Mesenchymal stem cell (in vitro differentiated cells and primary cell): ENCODE measurements around the gene MIPOL1.
A peak's percentile ranks its signal among the peaks of the same experiment; 100 is the strongest.

Source experiments
- DNase-seq: peaks from one replicate; pipeline ENCODE4 v3.0.0-alpha.2; 2013
- H2AFZ ChIP-seq: one replicate; pipeline ENCODE4 v1.6.1; 2013; ENCODE audit warnings: low read depth, mild to moderate bottlenecking, control low read depth, inconsistent platforms, low read length, moderate library complexity
- H2AK5ac ChIP-seq: 2 replicates; pipeline ENCODE4 v1.6.1; 2013; ENCODE audit warnings: low read length, moderate library complexity, mild to moderate bottlenecking, inconsistent platforms; ENCODE audit not compliant: severe bottlenecking
- H2BK120ac ChIP-seq: one replicate; pipeline ENCODE4 v1.6.1; 2013; ENCODE audit warnings: low read depth, mild to moderate bottlenecking, inconsistent platforms, low read length, moderate library complexity
- H2BK12ac ChIP-seq, 2 experiments: one replicate each; pipeline ENCODE4 v1.6.1; 2013; ENCODE audit warnings: inconsistent platforms in 2 of 2, low read length in 2 of 2, mild to moderate bottlenecking in 2 of 2, moderate library complexity in 2 of 2, control low read depth in 1 of 2
- H2BK15ac ChIP-seq: one replicate; pipeline ENCODE4 v1.6.1; 2013; ENCODE audit warnings: mild to moderate bottlenecking, low read depth, inconsistent platforms; ENCODE audit not compliant: poor library complexity, severe bottlenecking
- H2BK5ac ChIP-seq: 2 replicates; pipeline ENCODE4 v1.6.1; 2013; ENCODE audit warnings: low read depth, mild to moderate bottlenecking, low read length, control low read depth, inconsistent platforms; ENCODE audit not compliant: poor library complexity, severe bottlenecking
- H3K14ac ChIP-seq, 2 experiments: one replicate each; pipeline ENCODE4 v1.6.1; 2013; ENCODE audit warnings: inconsistent platforms in 2 of 2, low read length in 2 of 2, control low read depth in 1 of 2, mild to moderate bottlenecking in 1 of 2, moderate library complexity in 1 of 2
- H3K18ac ChIP-seq, 2 experiments: one replicate each; pipeline ENCODE4 v1.6.1; 2013; ENCODE audit warnings: inconsistent platforms in 2 of 2, low read length in 2 of 2, control low read depth in 1 of 2, low read depth in 1 of 2, mild to moderate bottlenecking in 1 of 2
- H3K23ac ChIP-seq, 2 experiments: one replicate each; pipeline ENCODE4 v1.6.1; 2013; ENCODE audit warnings: inconsistent platforms in 2 of 2, low read length in 2 of 2, mild to moderate bottlenecking in 2 of 2, moderate library complexity in 2 of 2, control low read depth in 1 of 2
- H3K27ac ChIP-seq: 2 replicates; pipeline ENCODE4 v1.5.1; 2013; ENCODE audit warnings: mild to moderate bottlenecking, moderate library complexity, low read length, control low read depth, inconsistent platforms; ENCODE audit not compliant: poor library complexity, severe bottlenecking
- H3K27me3 ChIP-seq, 2 experiments: 2 replicates each; pipeline versions ENCODE4 v1.6.1 to v1.7.0; 2013; ENCODE audit warnings: low read length in 2 of 2, mild to moderate bottlenecking in 2 of 2, moderate library complexity in 2 of 2, control low read depth in 1 of 2, inconsistent platforms in 1 of 2; ENCODE audit not compliant: control insufficient read depth in 1 of 2, insufficient read depth in 1 of 2
- H3K36me3 ChIP-seq, 2 experiments: 2 replicates each; pipeline versions ENCODE4 v1.6.1 to v1.7.0; 2013; ENCODE audit warnings: low read length in 2 of 2, control low read depth in 1 of 2, inconsistent platforms in 1 of 2, low read depth in 1 of 2, mild to moderate bottlenecking in 1 of 2; ENCODE audit not compliant: insufficient read depth in 2 of 2, control insufficient read depth in 1 of 2
- H3K4ac ChIP-seq, 2 experiments: one replicate each; pipeline ENCODE4 v1.6.1; 2013; ENCODE audit warnings: inconsistent platforms in 2 of 2, low read length in 2 of 2, mild to moderate bottlenecking in 2 of 2, moderate library complexity in 2 of 2, control low read depth in 1 of 2, low read depth in 1 of 2
- H3K4me1 ChIP-seq: 2 replicates; pipeline ENCODE4 v1.6.1; 2013; ENCODE audit warnings: low read depth, low read length, control low read depth; ENCODE audit not compliant: control insufficient read depth, insufficient read depth
- H3K4me2 ChIP-seq: 2 replicates; pipeline ENCODE4 v1.6.1; 2013; ENCODE audit warnings: low read length, mild to moderate bottlenecking, inconsistent platforms; ENCODE audit not compliant: poor library complexity, severe bottlenecking
- H3K4me3 ChIP-seq, 2 experiments: 2 replicates each; pipeline versions ENCODE4 v1.5.1 to v1.7.0; 2013; ENCODE audit warnings: low read length in 2 of 2, mild to moderate bottlenecking in 2 of 2, control low read depth in 1 of 2, low read depth in 1 of 2; ENCODE audit not compliant: insufficient read depth in 1 of 2
- H3K79me1 ChIP-seq: replicated peaks from 2 replicates; pipeline ENCODE4 v1.6.1; 2013; ENCODE audit warnings: mild to moderate bottlenecking, control low read depth, low read length, inconsistent platforms; ENCODE audit not compliant: poor library complexity, severe bottlenecking
- H3K9ac ChIP-seq: 2 replicates; pipeline ENCODE4 v1.7.0; 2013; ENCODE audit warnings: mild to moderate bottlenecking, low read length, moderate library complexity
- H3K9me3 ChIP-seq: 2 replicates; pipeline ENCODE4 v1.7.0; 2013; ENCODE audit warnings: mild to moderate bottlenecking, low read length; ENCODE audit not compliant: control insufficient read depth
- H4K8ac ChIP-seq: one replicate; pipeline ENCODE4 v1.6.1; 2013; ENCODE audit warnings: inconsistent platforms, mild to moderate bottlenecking, low read length, moderate library complexity
- H4K91ac ChIP-seq: one replicate; pipeline ENCODE4 v1.6.1; 2013; ENCODE audit warnings: mild to moderate bottlenecking, low read length, inconsistent platforms
- WGBS: methylation state at CpG from one replicate; pipeline ENCODE4 v1.1.7; 2013; ENCODE audit warnings: mixed read lengths; 5-methylcytosine and 5-hydroxymethylcytosine counted together

MIPOL1 gene

DNA sequence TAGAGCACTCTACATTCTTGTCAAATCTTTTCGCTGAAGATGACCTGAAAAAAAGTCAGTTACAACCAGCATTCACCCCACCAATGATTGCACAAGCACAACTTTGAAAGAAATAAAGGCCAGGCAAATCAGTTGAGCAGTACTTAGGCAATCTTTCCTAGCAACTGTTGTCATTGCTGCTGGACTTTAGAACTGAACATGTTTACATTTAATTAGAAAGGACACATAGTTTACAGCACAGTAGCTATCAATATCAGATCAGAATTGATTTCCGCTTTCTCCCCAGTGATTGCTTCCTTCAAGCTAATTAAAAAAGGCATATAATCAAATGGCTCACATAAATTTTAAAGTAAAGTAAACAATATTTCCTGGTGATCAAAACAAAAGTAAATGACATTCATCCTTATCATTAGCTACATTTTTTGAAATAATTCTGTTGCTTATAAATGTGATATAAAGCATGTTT is 268.9 kb downstream of the MIPOL1 start:
- H2AFZ ChIP-seq = no peak overlapping the region
- H3K4me2 ChIP-seq = no peak overlapping the region
- no peak overlapping the region for H2BK120ac ChIP-seq
- no peak overlapping the region for H4K91ac ChIP-seq
- no peak overlapping the region for H2BK5ac ChIP-seq
- H3K27me3 ChIP-seq = no peaks in the 10 kb centered on the region
- H3K79me1 ChIP-seq = no peaks in the 10 kb centered on the region
- no peak overlapping the region for H2BK12ac ChIP-seq
- 100% methylated on average over 2 of the region's 2 CpGs for WGBS
- no peak overlapping the region for H3K4ac ChIP-seq
- no peak overlapping the region for H3K9ac ChIP-seq
- H3K4me3 ChIP-seq = no peak overlapping the region
- no peak overlapping the region for H3K27ac ChIP-seq
- H4K8ac ChIP-seq = no peak overlapping the region
- no peak overlapping the region for H2BK15ac ChIP-seq
- H2AK5ac ChIP-seq = no peak overlapping the region
- H3K4me1 ChIP-seq = no peaks in the 10 kb centered on the region
- H3K18ac ChIP-seq = no peak overlapping the region
- no peak overlapping the region for H3K14ac ChIP-seq
- H3K23ac ChIP-seq = no peak overlapping the region
- no peaks in the 10 kb centered on the region for H3K36me3 ChIP-seq
- DNase-seq = peak; percentile 45
- peaks cover 9% of the 10 kb centered on the region for H3K9me3 ChIP-seq

DNA sequence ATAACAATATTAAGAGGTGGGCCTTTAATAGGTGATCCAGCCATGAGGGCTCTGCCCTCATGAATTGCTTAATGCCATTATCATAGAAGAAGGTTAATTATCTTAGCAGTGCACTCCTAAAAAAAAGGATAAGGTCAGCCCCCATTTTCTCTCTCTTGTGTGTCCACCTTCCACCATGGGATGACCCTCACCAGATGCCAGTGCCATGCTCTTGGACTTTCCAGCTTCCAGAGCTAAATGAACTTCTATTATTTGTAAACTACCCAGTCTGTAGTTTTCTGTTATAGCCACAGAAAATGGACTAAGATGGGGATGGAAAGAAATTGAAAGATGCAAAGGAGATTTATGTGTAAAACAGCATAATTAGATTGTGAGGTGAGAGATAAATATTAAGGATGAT is 271.9 kb downstream of the MIPOL1 start:
- Histone ChIP-seq H2BK15ac (no peak overlapping the region), H3K14ac (no peak overlapping the region), H2AFZ (no peak overlapping the region), H3K79me1 (no peaks in the 10 kb centered on the region), H3K4me1 (no peaks in the 10 kb centered on the region), H2BK12ac (no peak overlapping the region), H3K9me3 (peaks cover 3% of the 10 kb centered on the region), H3K36me3 (no peaks in the 10 kb centered on the region), H2BK5ac (no peak overlapping the region), H2AK5ac (no peak overlapping the region), H3K18ac (no peak overlapping the region), H3K23ac (no peak overlapping the region), H2BK120ac (no peak overlapping the region), H4K8ac (no peak overlapping the region), H3K4ac (no peak overlapping the region), H3K4me3 (no peak overlapping the region), H3K9ac (no peak overlapping the region), H3K4me2 (no peak overlapping the region), H4K91ac (no peak overlapping the region), H3K27me3 (no peaks in the 10 kb centered on the region), H3K27ac (no peak overlapping the region)
- DNase-seq = no peak

DNA sequence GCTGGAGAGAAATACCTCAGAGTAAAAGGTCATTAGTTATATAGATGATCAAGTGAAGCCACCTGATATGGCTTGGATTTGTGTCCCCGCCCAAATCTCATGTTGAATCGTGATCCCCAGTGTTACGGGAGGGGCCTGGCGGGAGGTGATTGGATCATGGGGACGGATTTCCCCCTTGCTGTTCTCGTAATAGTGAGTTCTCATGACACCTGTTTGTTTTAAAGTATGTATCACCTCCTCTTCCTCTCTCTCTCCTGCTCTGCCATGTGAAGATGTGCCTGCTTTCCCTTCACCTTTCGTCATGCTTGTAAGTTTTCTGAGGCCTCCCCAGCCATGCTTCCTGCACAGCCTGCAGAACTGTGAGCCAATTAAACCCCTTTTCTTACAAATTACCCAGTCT is 272.5 kb downstream of the MIPOL1 start:
- WGBS = 98% methylated on average over 7 of the region's 7 CpGs
- DNase-seq = no peak
- no peak overlapping the region for H3K4me2 ChIP-seq
- H4K91ac ChIP-seq = no peak overlapping the region
- no peak overlapping the region for H4K8ac ChIP-seq
- H2AFZ ChIP-seq = no peak overlapping the region
- H2BK5ac ChIP-seq = no peak overlapping the region
- H2AK5ac ChIP-seq = no peak overlapping the region
- H2BK15ac ChIP-seq = no peak overlapping the region
- H3K14ac ChIP-seq = no peak overlapping the region
- no peak overlapping the region for H3K4me3 ChIP-seq
- H3K23ac ChIP-seq = no peak overlapping the region
- no peak overlapping the region for H3K9ac ChIP-seq
- no peak overlapping the region for H3K4ac ChIP-seq
- no peaks in the 10 kb centered on the region for H3K36me3 ChIP-seq
- H2BK120ac ChIP-seq = no peak overlapping the region
- peaks cover 3% of the 10 kb centered on the region for H3K9me3 ChIP-seq
- H3K79me1 ChIP-seq = no peaks in the 10 kb centered on the region
- H3K27me3 ChIP-seq = no peaks in the 10 kb centered on the region
- H2BK12ac ChIP-seq = no peak overlapping the region
- H3K4me1 ChIP-seq = no peaks in the 10 kb centered on the region
- no peak overlapping the region for H3K27ac ChIP-seq
- H3K18ac ChIP-seq = no peak overlapping the region

DNA sequence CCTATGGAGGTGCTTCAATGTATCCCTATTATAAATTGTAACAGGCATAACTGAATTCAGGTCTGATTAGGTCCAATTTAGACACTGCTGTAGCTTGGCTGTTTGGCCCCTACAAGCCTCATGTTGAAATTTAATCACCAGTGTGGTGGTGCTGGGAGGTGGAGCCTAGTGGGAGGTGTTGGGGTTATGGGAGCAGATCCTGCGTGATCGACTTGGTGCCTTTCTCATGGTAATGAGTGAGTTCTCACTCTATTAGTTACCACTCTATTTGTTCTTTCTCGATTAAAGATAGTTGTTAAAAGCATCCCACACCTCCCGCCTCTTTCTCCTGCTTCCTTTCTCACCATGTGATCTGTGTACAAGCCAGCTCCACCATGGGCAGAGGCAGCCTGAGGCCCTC is 275.2 kb downstream of the MIPOL1 start:
- DNase-seq = no peak
- no peak overlapping the region for H2AK5ac ChIP-seq
- no peaks in the 10 kb centered on the region for H3K79me1 ChIP-seq
- peaks cover 6% of the 10 kb centered on the region for H3K9me3 ChIP-seq
- no peak overlapping the region for H3K27ac ChIP-seq
- no peak overlapping the region for H3K18ac ChIP-seq
- peak overlapping the region; percentile 47 for H4K8ac ChIP-seq
- H2BK5ac ChIP-seq = no peak overlapping the region
- H3K4me3 ChIP-seq = no peak overlapping the region
- H3K36me3 ChIP-seq = no peaks in the 10 kb centered on the region
- 55% methylated on average over 3 of the region's 4 CpGs for WGBS
- no peak overlapping the region for H2BK120ac ChIP-seq
- no peak overlapping the region for H3K9ac ChIP-seq
- no peak overlapping the region for H2BK15ac ChIP-seq
- H2BK12ac ChIP-seq = no peak overlapping the region
- no peak overlapping the region for H3K4ac ChIP-seq
- peak overlapping the region in 1 of 2 experiments; percentile 55 for H3K14ac ChIP-seq
- H3K27me3 ChIP-seq = no peaks in the 10 kb centered on the region
- no peak overlapping the region for H2AFZ ChIP-seq
- H3K4me1 ChIP-seq = no peaks in the 10 kb centered on the region
- H4K91ac ChIP-seq = no peak overlapping the region
- no peak overlapping the region for H3K4me2 ChIP-seq
- no peak overlapping the region for H3K23ac ChIP-seq
